IPS DF 19.7 (cell line): ENCODE measurements around the gene CDC6.

ENCODE experiments used
- DNase-seq: peaks from one replicate; pipeline ENCODE4 v3.0.0-alpha.2; 2013; ENCODE audit warnings: low read depth, low spot score

CDC6 gene

GRCh38 chr17:40351359-40352236 lies 63.9 kb downstream of the CDC6 start:
- DNase-seq: no peak

- no peak for DNase-seq
These were observed 64.6 kb downstream of the CDC6 start for GRCh38 chr17:40352237-40352778.

GRCh38 chr17:40352779-40353394 lies 65.2 kb downstream of the CDC6 start:
- DNase-seq: no peak
